ENCODE data around the gene IPO11. TPM values are rescaled to one million over a fixed set of nuclear protein-coding genes. Genes with fewer than 3 reads are reported as not detected.

IPO11 gene
- total and polyA plus RNA-seq, 8 donors: 27.0 to 42.6 (median 37.7) TPM

DNA sequence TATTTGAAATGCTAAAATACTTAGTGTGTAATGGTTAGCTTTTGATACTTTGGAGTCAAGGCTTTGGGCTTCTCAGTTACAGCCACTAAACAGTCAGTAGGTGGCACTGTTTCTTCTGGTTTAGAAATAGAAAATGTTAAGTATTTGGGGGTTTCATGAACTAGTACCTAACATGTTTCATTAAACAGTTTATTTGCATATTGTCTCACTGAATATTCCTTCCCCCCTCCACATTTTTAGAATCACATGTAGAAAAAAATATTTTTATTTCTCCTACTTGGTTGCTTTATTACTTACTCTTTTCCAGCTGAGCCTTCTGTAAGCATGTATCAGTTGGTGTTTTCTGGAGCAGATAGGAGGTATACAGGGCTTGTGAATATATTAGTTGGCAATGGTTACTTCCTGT, 48.0 kb downstream of the IPO11 start:
- TF ChIP-seq, protein P1, sequence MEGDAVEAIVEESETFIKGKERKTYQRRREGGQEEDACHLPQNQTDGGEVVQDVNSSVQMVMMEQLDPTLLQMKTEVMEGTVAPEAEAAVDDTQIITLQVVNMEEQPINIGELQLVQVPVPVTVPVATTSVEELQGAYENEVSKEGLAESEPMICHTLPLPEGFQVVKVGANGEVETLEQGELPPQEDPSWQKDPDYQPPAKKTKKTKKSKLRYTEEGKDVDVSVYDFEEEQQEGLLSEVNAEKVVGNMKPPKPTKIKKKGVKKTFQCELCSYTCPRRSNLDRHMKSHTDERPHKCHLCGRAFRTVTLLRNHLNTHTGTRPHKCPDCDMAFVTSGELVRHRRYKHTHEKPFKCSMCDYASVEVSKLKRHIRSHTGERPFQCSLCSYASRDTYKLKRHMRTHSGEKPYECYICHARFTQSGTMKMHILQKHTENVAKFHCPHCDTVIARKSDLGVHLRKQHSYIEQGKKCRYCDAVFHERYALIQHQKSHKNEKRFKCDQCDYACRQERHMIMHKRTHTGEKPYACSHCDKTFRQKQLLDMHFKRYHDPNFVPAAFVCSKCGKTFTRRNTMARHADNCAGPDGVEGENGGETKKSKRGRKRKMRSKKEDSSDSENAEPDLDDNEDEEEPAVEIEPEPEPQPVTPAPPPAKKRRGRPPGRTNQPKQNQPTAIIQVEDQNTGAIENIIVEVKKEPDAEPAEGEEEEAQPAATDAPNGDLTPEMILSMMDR (IDR thresholded peaks at IDR 0.05): peak; percentile 75 to 79
- Histone ChIP-seq H3K9me3 (no peaks in the 10 kb centered on the region), H3K36me3 (no peaks in the 10 kb centered on the region), H3K27me3 (no peaks in the 10 kb centered on the region), H3K27ac (no peak overlapping the region), H3K4me1 (peaks cover 0 to 9% of the 10 kb centered on the region in 2 donors), H3K4me3 (no peak overlapping the region)
- intact Hi-C loops (cut with DNase I): loop anchor here in 1 of 2 donors (10.0 kb wide), 1 partner anchor 314 kb away; no protein-coding TSS in a partner anchor
- DNase-seq (peak in 2 of 4 donors; percentile 36 to 57), ATAC-seq (peak; percentile 79)

DNA sequence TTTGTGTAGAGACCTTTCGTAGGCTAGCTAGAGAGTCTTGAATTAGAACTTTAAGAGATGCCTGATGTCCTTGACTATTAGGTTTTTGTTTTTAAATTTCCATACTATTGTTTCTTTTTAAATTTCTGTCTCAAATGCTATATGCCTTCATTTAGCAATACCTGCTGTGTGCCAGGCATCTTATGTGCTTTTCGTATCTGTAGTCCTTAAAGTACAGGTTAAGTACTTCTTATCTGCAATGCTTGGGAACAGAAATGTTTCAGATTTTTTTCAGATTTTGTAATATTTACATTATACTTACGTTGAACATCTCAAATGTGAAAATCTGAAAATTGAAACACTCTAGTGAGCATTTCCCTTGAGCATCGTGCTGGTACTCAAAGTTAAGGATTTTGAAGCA, 49.0 kb downstream of the IPO11 start:
- no peak overlapping the region for H3K4me3 ChIP-seq
- peak; percentile 78 for ATAC-seq
- H3K27ac ChIP-seq: no peak overlapping the region
- TF ChIP-seq, protein P1 (IDR thresholded peaks at IDR 0.05): no peak
- DNase-seq: no peak
- no peaks in the 10 kb centered on the region for H3K36me3 ChIP-seq
- intact Hi-C loops (cut with DNase I): loop anchor here in 1 of 2 donors (10.0 kb wide), 1 partner anchor 313 kb away; no protein-coding TSS in a partner anchor
- H3K27me3 ChIP-seq: no peaks in the 10 kb centered on the region
- peaks cover 0 to 9% of the 10 kb centered on the region in 2 donors for H3K4me1 ChIP-seq
- no peaks in the 10 kb centered on the region for H3K9me3 ChIP-seq

DNA sequence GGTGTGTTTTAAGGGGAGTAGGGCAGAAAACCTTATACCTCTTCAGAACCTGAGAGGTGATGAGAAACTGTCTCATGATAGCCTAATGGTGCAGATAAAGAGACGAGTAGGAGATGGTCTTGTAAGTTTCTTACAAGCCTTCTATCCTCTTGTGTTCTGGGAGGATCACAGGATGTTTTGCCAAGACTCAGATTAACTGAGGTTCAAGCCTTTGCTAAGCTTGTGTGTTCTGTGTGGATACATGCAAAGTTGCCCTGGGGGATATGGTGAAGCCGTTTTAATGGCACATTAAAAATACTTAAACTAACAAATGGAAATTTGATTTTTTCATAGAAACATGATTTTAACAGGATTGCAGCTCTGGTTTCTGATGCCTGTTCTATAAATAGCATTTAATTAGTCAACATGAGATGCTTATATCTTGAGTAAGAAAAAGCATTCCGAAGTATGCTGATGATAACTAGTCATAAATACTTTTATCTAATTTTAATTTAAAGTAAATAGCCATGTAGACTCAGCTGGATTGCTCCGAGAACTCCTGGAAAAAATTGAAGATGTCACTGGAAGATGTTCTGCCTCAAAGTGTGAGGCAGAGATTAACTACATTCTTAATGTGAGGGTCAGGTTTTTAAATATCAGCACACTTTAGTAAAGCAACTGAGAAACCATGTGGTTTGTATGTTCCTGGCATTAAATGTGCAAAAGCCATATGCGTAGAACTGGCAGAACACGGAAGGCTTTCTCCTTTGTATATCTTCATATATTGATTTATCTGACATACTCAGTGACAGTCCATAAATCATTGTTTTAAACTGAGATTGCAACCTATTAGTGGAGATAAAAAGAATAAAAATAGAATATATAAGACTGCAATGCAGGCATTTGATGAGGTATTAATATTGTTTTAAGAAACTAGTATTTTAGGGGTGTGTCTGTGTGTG, 53.7 kb downstream of the IPO11 start:
- TF ChIP-seq, protein P1 (IDR thresholded peaks at IDR 0.05): no peak
- H3K36me3 ChIP-seq: peaks cover 0 to 8% of the 10 kb centered on the region in 2 donors
- H3K4me1 ChIP-seq: no peaks in the 10 kb centered on the region
- no peaks in the 10 kb centered on the region for H3K9me3 ChIP-seq
- H3K27ac ChIP-seq: no peak overlapping the region
- H3K27me3 ChIP-seq: no peaks in the 10 kb centered on the region
- DNase-seq: no peak
- ATAC-seq: no peak
- no peak overlapping the region for H3K4me3 ChIP-seq
- intact Hi-C loops (cut with DNase I): loop anchor here in 1 of 2 donors (10.0 kb wide), 1 partner anchor 309 kb away; no protein-coding TSS in a partner anchor

DNA sequence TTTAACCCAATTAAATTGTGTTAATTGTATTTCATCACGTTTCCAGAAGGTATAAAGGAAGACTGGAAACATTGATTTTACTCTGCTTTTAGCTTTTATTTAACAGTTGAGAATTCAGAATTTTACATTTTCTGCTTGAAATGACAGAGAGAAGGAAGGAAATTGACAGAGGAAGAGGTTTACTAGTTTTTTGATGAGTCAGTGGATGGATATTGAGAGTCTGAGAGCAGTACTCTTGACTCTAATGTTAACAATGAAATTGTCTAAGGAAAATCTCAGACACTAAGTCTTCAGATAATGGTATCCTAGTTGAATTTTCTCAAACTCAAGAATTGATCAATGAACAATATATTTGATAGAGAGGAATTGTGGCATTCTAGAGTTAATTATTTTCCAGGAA, 60.6 kb downstream of the IPO11 start:
- peaks cover 0 to 5% of the 10 kb centered on the region in 2 donors for H3K36me3 ChIP-seq
- intact Hi-C loops (cut with DNase I): no loop called here
- H3K4me1 ChIP-seq: no peaks in the 10 kb centered on the region
- ATAC-seq (no peak), DNase-seq (no peak)
- H3K4me3 ChIP-seq: no peak overlapping the region
- no peaks in the 10 kb centered on the region for H3K9me3 ChIP-seq
- TF ChIP-seq, protein P1 (IDR thresholded peaks at IDR 0.05): no peak
- no peaks in the 10 kb centered on the region for H3K27me3 ChIP-seq
- H3K27ac ChIP-seq: no peak overlapping the region

GRCh38 chr5:62475072-62475471, 62.5 kb downstream of the IPO11 start:
- DNase-seq (no peak), ATAC-seq (no peak)
- Histone ChIP-seq H3K4me3 (no peak overlapping the region), H3K4me1 (no peaks in the 10 kb centered on the region), H3K27ac (no peak overlapping the region), H3K36me3 (peaks cover 0 to 4% of the 10 kb centered on the region in 2 donors), H3K9me3 (peaks cover 0 to 4% of the 10 kb centered on the region in 2 donors), H3K27me3 (no peaks in the 10 kb centered on the region)
- TF ChIP-seq, protein P1 (IDR thresholded peaks at IDR 0.05): no peak
- intact Hi-C loops (cut with DNase I): no loop called here

All from left lung (tissue), 10 donors.